ENCODE data around the gene NECTIN4.
"Not testable (repeated sequence)": the region's sequence is repeated elsewhere in the genome, so short reads cannot be mapped to it uniquely, and the experiment has no call there.

NECTIN4 gene

GRCh38 chr1:161065681-161066080 is 23.7 kb downstream of the NECTIN4 start:
- not testable (repeated sequence) for H3K9ac ChIP-seq (ENCODE audit: low read depth, low read length); H3K4me1 ChIP-seq (ENCODE audit: control insufficient read depth, insufficient read depth, low read length); H3K4me3 ChIP-seq (ENCODE audit: low read depth, low read length); H3K9me3 ChIP-seq (ENCODE audit: control insufficient read depth, insufficient read depth, low read length); H3K36me3 ChIP-seq (ENCODE audit: control insufficient read depth, insufficient read depth, low read length); H3K27me3 ChIP-seq (ENCODE audit: control insufficient read depth, insufficient read depth, low read length)

GRCh38 chr1:161063936-161064335 is 25.4 kb downstream of the NECTIN4 start:
- not testable (repeated sequence) for H3K4me3 ChIP-seq (ENCODE audit: low read depth, low read length); H3K27me3 ChIP-seq (ENCODE audit: control insufficient read depth, insufficient read depth, low read length); H3K36me3 ChIP-seq (ENCODE audit: control insufficient read depth, insufficient read depth, low read length); H3K4me1 ChIP-seq (ENCODE audit: control insufficient read depth, insufficient read depth, low read length); H3K9ac ChIP-seq (ENCODE audit: low read depth, low read length); H3K9me3 ChIP-seq (ENCODE audit: control insufficient read depth, insufficient read depth, low read length)

GRCh38 chr1:161061419-161061818 is 27.9 kb downstream of the NECTIN4 start:
- H3K9ac ChIP-seq (ENCODE audit: low read depth, low read length) = no peak overlapping the region
- H3K36me3 ChIP-seq (ENCODE audit: control insufficient read depth, insufficient read depth, low read length) = no peaks in the 10 kb centered on the region
- H3K4me3 ChIP-seq (ENCODE audit: low read depth, low read length) = no peak overlapping the region
- H3K9me3 ChIP-seq (ENCODE audit: control insufficient read depth, insufficient read depth, low read length) = no peaks in the 10 kb centered on the region
- no peaks in the 10 kb centered on the region for H3K27me3 ChIP-seq (ENCODE audit: control insufficient read depth, insufficient read depth, low read length)
- peaks cover 2% of the 10 kb centered on the region for H3K4me1 ChIP-seq (ENCODE audit: control insufficient read depth, insufficient read depth, low read length)

GRCh38 chr1:161059293-161059692 is 30.1 kb downstream of the NECTIN4 start:
- Histone ChIP-seq H3K9ac (ENCODE audit: low read depth, low read length) (no peak overlapping the region), H3K4me3 (ENCODE audit: low read depth, low read length) (no peak overlapping the region), H3K27me3 (ENCODE audit: control insufficient read depth, insufficient read depth, low read length) (no peaks in the 10 kb centered on the region), H3K4me1 (ENCODE audit: control insufficient read depth, insufficient read depth, low read length) (peaks cover 2% of the 10 kb centered on the region), H3K9me3 (ENCODE audit: control insufficient read depth, insufficient read depth, low read length) (no peaks in the 10 kb centered on the region), H3K36me3 (ENCODE audit: control insufficient read depth, insufficient read depth, low read length) (no peaks in the 10 kb centered on the region)

GRCh38 chr1:161054805-161055204 is 34.6 kb downstream of the NECTIN4 start:
- no peaks in the 10 kb centered on the region for H3K27me3 ChIP-seq (ENCODE audit: control insufficient read depth, insufficient read depth, low read length)
- H3K36me3 ChIP-seq (ENCODE audit: control insufficient read depth, insufficient read depth, low read length) = no peaks in the 10 kb centered on the region
- no peaks in the 10 kb centered on the region for H3K4me1 ChIP-seq (ENCODE audit: control insufficient read depth, insufficient read depth, low read length)
- no peak overlapping the region for H3K9ac ChIP-seq (ENCODE audit: low read depth, low read length)
- no peaks in the 10 kb centered on the region for H3K9me3 ChIP-seq (ENCODE audit: control insufficient read depth, insufficient read depth, low read length)
- no peak overlapping the region for H3K4me3 ChIP-seq (ENCODE audit: low read depth, low read length)

GRCh38 chr1:161054232-161054631 is 35.1 kb downstream of the NECTIN4 start:
- no peaks in the 10 kb centered on the region for H3K27me3 ChIP-seq (ENCODE audit: control insufficient read depth, insufficient read depth, low read length)
- no peaks in the 10 kb centered on the region for H3K4me1 ChIP-seq (ENCODE audit: control insufficient read depth, insufficient read depth, low read length)
- H3K4me3 ChIP-seq (ENCODE audit: low read depth, low read length) = no peak overlapping the region
- H3K36me3 ChIP-seq (ENCODE audit: control insufficient read depth, insufficient read depth, low read length) = no peaks in the 10 kb centered on the region
- no peaks in the 10 kb centered on the region for H3K9me3 ChIP-seq (ENCODE audit: control insufficient read depth, insufficient read depth, low read length)
- H3K9ac ChIP-seq (ENCODE audit: low read depth, low read length) = no peak overlapping the region

- Histone ChIP-seq H3K9ac (ENCODE audit: low read depth, low read length) (no peak overlapping the region), H3K27me3 (ENCODE audit: control insufficient read depth, insufficient read depth, low read length) (no peaks in the 10 kb centered on the region), H3K4me3 (ENCODE audit: low read depth, low read length) (no peak overlapping the region), H3K4me1 (ENCODE audit: control insufficient read depth, insufficient read depth, low read length) (no peaks in the 10 kb centered on the region), H3K9me3 (ENCODE audit: control insufficient read depth, insufficient read depth, low read length) (no peaks in the 10 kb centered on the region), H3K36me3 (ENCODE audit: control insufficient read depth, insufficient read depth, low read length) (no peaks in the 10 kb centered on the region)
These were observed 36.5 kb downstream of the NECTIN4 start for GRCh38 chr1:161052899-161053298.

- Histone ChIP-seq H3K4me3 (ENCODE audit: low read depth, low read length) (no peak overlapping the region), H3K36me3 (ENCODE audit: control insufficient read depth, insufficient read depth, low read length) (no peaks in the 10 kb centered on the region), H3K9me3 (ENCODE audit: control insufficient read depth, insufficient read depth, low read length) (no peaks in the 10 kb centered on the region), H3K9ac (ENCODE audit: low read depth, low read length) (no peak overlapping the region), H3K4me1 (ENCODE audit: control insufficient read depth, insufficient read depth, low read length) (no peaks in the 10 kb centered on the region), H3K27me3 (ENCODE audit: control insufficient read depth, insufficient read depth, low read length) (peaks cover 3% of the 10 kb centered on the region)
These were observed 38.1 kb downstream of the NECTIN4 start for GRCh38 chr1:161051219-161051618.

GRCh38 chr1:161048949-161049722 is 40.2 kb downstream of the NECTIN4 start:
- H3K36me3 ChIP-seq (ENCODE audit: control insufficient read depth, insufficient read depth, low read length) = no peaks in the 10 kb centered on the region

GRCh38 chr1:161047436-161048420 is 41.6 kb downstream of the NECTIN4 start:
- Histone ChIP-seq H3K9me3 (ENCODE audit: control insufficient read depth, insufficient read depth, low read length) (no peaks in the 10 kb centered on the region), H3K4me3 (ENCODE audit: low read depth, low read length) (no peak overlapping the region), H3K4me1 (ENCODE audit: control insufficient read depth, insufficient read depth, low read length) (no peaks in the 10 kb centered on the region), H3K27me3 (ENCODE audit: control insufficient read depth, insufficient read depth, low read length) (peaks cover 3% of the 10 kb centered on the region), H3K9ac (ENCODE audit: low read depth, low read length) (no peak overlapping the region), H3K36me3 (ENCODE audit: control insufficient read depth, insufficient read depth, low read length) (peaks cover 3% of the 10 kb centered on the region)

More at GRCh38 chr1:161048949-161049722, 40.2 kb downstream of the NECTIN4 start:
- Histone ChIP-seq H3K4me3 (ENCODE audit: low read depth, low read length) (no peak overlapping the region), H3K27me3 (ENCODE audit: control insufficient read depth, insufficient read depth, low read length) (peaks cover 3% of the 10 kb centered on the region), H3K9me3 (ENCODE audit: control insufficient read depth, insufficient read depth, low read length) (no peaks in the 10 kb centered on the region), H3K4me1 (ENCODE audit: control insufficient read depth, insufficient read depth, low read length) (no peaks in the 10 kb centered on the region), H3K9ac (ENCODE audit: low read depth, low read length) (no peak overlapping the region)

GRCh38 chr1:161046605-161047228 is 42.6 kb downstream of the NECTIN4 start:
- Histone ChIP-seq H3K27me3 (ENCODE audit: control insufficient read depth, insufficient read depth, low read length) (peaks cover 3% of the 10 kb centered on the region), H3K9me3 (ENCODE audit: control insufficient read depth, insufficient read depth, low read length) (no peaks in the 10 kb centered on the region), H3K9ac (ENCODE audit: low read depth, low read length) (no peak overlapping the region), H3K36me3 (ENCODE audit: control insufficient read depth, insufficient read depth, low read length) (peaks cover 13% of the 10 kb centered on the region), H3K4me3 (ENCODE audit: low read depth, low read length) (peak overlapping the region; percentile 66), H3K4me1 (ENCODE audit: control insufficient read depth, insufficient read depth, low read length) (no peaks in the 10 kb centered on the region)

Measured in iPS-15b (cell line).